ENCODE results near the gene LCLAT1.

DNA sequence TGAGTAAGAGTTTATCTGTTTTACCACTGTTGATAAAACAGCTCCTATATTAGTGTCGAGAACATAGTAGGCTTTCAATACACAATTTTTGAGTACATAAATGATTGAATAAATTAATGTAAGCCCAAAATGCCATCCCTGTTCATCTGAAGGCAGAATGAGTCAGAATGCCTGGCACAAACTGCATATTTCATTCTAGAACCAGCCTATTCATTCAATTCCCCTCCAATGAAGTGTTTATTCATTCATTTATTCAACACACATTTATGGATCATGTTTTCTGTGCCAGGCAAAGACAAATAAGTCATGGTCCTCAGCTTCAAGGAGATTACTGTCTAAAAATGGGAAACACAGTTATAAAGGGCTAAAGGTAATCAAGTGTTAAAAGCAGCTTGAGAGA, 22.8 kb upstream of the LCLAT1 start:
- TF ChIP-seq, protein P1, sequence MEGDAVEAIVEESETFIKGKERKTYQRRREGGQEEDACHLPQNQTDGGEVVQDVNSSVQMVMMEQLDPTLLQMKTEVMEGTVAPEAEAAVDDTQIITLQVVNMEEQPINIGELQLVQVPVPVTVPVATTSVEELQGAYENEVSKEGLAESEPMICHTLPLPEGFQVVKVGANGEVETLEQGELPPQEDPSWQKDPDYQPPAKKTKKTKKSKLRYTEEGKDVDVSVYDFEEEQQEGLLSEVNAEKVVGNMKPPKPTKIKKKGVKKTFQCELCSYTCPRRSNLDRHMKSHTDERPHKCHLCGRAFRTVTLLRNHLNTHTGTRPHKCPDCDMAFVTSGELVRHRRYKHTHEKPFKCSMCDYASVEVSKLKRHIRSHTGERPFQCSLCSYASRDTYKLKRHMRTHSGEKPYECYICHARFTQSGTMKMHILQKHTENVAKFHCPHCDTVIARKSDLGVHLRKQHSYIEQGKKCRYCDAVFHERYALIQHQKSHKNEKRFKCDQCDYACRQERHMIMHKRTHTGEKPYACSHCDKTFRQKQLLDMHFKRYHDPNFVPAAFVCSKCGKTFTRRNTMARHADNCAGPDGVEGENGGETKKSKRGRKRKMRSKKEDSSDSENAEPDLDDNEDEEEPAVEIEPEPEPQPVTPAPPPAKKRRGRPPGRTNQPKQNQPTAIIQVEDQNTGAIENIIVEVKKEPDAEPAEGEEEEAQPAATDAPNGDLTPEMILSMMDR (IDR thresholded peaks at IDR 0.05; ENCODE audit: low read length) = no peak
- no peak for TF ChIP-seq EZH2 (IDR thresholded peaks at IDR 0.05; ENCODE audit: borderline replicate concordance, low read length)

Measured in OCI-LY1 (cell line).